Measurements from ENCODE around the gene CDK14. TPM values are rescaled to one million over a fixed set of nuclear protein-coding genes. Genes with fewer than 3 reads are reported as not detected.
"Not testable (repeated sequence)": the region's sequence is repeated elsewhere in the genome, so short reads cannot be mapped to it uniquely, and the experiment has no call there.

CDK14 gene
- total RNA-seq, 4 donors from 2014 or later: 0.18 to 74.3 (median 7.3) TPM

DNA sequence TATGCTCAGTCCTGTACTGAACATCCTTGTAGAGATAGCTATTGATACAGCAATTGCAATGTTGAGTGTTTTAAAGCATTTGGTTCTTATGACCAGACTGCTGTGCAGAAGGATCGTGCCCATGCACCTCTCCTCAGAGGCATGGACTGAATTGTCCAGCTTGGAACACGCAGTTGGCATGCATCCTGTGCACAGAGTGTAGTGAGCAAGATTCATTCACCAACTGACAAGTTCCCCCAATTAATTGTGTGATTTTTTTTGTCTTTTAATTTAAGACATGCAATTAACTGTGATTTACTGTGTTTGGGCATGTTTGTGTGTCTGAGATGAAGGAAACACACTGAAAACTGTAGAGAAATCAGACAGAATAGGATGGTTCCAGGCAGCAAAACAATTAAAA, 323.7 kb downstream of the CDK14 start:
- no peaks in the 10 kb centered on the region for H3K9me3 ChIP-seq
- no peak overlapping the region for H3K4me3 ChIP-seq
- H3K27ac ChIP-seq: no peak overlapping the region
- H3K4me1 ChIP-seq: no peaks in the 10 kb centered on the region
- no peaks in the 10 kb centered on the region for H3K36me3 ChIP-seq
- TF ChIP-seq CTCF (IDR thresholded peaks at IDR 0.05): no peak
- no peak for TF ChIP-seq POLR2A (IDR thresholded peaks at IDR 0.05)
- DNase-seq: no peak
- no peaks in the 10 kb centered on the region for H3K27me3 ChIP-seq

- no peaks in the 10 kb centered on the region for H3K27me3 ChIP-seq
These were observed 324.2 kb downstream of the CDK14 start for GRCh38 chr7:90920336-90920735.

DNA sequence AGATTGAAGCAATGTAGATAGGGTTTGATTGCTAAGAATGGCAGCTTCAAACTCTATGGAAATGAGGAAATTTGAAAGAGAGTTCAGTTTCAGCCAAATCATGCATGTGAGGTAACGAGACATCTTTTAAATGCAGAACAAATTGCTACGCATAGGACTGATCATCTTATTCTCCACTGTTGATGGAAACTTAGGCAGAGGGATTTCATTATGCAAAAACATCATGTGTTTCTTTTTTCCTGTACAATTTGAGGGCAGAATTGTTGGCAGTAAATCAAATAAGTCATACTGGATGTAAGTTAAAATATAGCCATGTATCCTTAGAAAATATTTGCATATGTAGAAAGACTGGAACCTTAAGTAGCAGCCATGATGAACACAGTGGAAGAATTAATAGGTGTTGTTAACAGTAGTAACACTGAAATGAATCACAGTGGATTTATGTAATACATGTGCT, 327.4 kb downstream of the CDK14 start:
- no peak for DNase-seq
- no peaks in the 10 kb centered on the region for H3K4me1 ChIP-seq
- H3K27ac ChIP-seq: no peak overlapping the region
- H3K36me3 ChIP-seq: no peaks in the 10 kb centered on the region
- TF ChIP-seq CTCF (IDR thresholded peaks at IDR 0.05) (no peak), POLR2A (IDR thresholded peaks at IDR 0.05) (no peak)
- H3K4me3 ChIP-seq: no peak overlapping the region
- no peaks in the 10 kb centered on the region for H3K9me3 ChIP-seq
- no peaks in the 10 kb centered on the region for H3K27me3 ChIP-seq

More at GRCh38 chr7:90920336-90920735, 324.2 kb downstream of the CDK14 start:
- no peak for TF ChIP-seq POLR2A (IDR thresholded peaks at IDR 0.05)
- Histone ChIP-seq H3K4me1 (no peaks in the 10 kb centered on the region), H3K9me3 (no peaks in the 10 kb centered on the region), H3K27ac (no peak overlapping the region), H3K4me3 (no peak overlapping the region), H3K36me3 (no peaks in the 10 kb centered on the region)
- DNase-seq: no peak

DNA sequence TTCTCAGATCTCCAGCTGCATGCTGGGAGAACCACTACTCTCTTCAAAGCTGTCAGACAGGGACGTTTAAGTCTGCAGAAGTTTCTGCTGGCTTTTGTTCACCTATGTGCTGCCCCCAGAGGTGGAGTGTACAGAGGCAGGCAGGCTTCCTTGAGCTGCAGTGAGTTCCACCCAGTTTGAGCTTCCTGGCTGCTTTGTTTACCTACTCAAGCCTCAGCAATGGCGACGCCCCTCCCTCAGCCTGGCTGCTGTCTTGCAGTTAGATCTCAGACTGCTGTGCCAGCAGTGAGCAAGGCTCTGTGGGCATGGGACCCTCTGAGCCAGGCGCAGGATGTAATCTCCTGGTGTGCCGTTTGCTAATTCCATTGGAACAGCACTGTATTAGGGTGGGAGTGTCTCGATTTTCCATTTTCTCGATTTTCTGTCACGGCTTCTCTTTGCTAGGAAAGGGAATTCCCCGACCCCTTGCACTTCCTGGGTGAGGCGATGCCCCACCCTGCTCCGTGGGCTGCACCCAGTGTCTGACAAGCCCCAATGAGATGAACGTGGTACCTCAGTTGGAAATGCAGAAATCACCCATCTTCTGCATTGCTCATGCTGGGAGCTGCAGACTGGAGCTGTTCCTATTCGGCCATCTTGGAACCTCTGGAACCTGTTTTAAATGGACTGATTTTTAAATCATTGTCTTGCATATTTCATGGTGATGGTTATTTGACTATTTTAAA, 332.7 kb downstream of the CDK14 start:
- H3K27ac ChIP-seq: peak overlapping the region in 1 of 4 donors; percentile 53
- H3K9me3 ChIP-seq, H3K4me1 ChIP-seq, H3K27me3 ChIP-seq, H3K36me3 ChIP-seq: not testable (repeated sequence)
- peak overlapping the region in 1 of 4 donors; percentile 10 for H3K4me3 ChIP-seq
- peak in 2 of 3 donors; percentile 45 to 46 for DNase-seq

DNA sequence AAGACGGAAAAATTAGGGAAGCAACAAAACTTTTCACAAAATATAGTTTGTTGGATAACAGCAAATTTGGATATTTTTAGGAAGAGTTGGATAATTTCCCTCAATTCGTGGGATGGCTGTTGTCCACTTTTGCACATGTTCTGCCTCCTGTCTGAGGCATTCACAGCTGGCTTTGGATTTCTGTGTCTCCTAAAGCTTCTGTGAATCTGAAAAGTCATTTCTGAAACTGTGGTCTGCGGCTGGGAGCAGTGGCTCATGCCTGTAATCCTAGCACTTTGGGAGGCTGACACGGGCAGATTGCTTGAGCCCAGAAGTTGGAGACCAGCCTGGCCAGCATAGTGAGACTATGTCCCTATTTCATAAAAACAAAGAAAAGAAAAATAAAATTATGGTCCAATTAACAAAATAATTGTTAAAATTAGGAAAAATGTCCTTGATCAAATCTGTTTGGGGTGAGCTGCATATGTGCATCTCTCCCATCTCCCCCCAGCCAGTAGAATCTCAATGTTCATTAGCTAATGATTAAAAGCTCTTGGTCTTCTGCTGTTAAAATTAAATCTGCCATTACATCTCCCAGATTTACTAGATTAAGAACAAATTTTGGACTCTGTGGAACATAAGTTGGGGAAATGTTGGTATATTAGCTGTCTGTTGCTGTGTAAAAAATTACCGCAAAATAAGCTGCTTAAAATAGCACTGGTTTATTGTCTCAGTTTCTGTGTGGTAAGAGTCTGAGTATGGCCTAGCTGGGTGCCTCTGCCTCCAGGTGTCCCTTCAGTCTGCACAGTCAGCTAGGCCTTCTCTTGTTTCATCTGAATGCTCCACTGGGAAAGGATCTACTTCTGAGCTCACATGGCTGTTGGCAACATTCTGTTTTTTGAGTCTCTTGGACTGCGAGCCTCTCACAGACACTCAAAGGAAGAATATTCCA, 336.1 kb downstream of the CDK14 start:
- Histone ChIP-seq H3K36me3 (no peaks in the 10 kb centered on the region), H3K4me1 (no peaks in the 10 kb centered on the region), H3K9me3 (no peaks in the 10 kb centered on the region), H3K4me3 (no peak overlapping the region), H3K27ac (no peak overlapping the region), H3K27me3 (no peaks in the 10 kb centered on the region)
- no peak for DNase-seq
- no peak for TF ChIP-seq POLR2A (IDR thresholded peaks at IDR 0.05)
- no peak for TF ChIP-seq CTCF (IDR thresholded peaks at IDR 0.05)

- H3K4me1 ChIP-seq: no peaks in the 10 kb centered on the region
- DNase-seq: no peak
- TF ChIP-seq POLR2A (IDR thresholded peaks at IDR 0.05): no peak
- TF ChIP-seq CTCF (IDR thresholded peaks at IDR 0.05): no peak
- no peak overlapping the region for H3K4me3 ChIP-seq
- no peak overlapping the region for H3K27ac ChIP-seq
- H3K36me3 ChIP-seq: no peaks in the 10 kb centered on the region
- no peaks in the 10 kb centered on the region for H3K9me3 ChIP-seq
- H3K27me3 ChIP-seq: no peaks in the 10 kb centered on the region
These were observed 336.9 kb downstream of the CDK14 start for GRCh38 chr7:90933041-90933440.
